Measurements from ENCODE around the gene METAP1.
"Not testable (repeated sequence)": the region's sequence is repeated elsewhere in the genome, so short reads cannot be mapped to it uniquely, and the experiment has no call there.

The METAP1 gene
- 37.7 to 53.1 (median 41.7) reads per million in 4 donors for total RNA-seq

DNA sequence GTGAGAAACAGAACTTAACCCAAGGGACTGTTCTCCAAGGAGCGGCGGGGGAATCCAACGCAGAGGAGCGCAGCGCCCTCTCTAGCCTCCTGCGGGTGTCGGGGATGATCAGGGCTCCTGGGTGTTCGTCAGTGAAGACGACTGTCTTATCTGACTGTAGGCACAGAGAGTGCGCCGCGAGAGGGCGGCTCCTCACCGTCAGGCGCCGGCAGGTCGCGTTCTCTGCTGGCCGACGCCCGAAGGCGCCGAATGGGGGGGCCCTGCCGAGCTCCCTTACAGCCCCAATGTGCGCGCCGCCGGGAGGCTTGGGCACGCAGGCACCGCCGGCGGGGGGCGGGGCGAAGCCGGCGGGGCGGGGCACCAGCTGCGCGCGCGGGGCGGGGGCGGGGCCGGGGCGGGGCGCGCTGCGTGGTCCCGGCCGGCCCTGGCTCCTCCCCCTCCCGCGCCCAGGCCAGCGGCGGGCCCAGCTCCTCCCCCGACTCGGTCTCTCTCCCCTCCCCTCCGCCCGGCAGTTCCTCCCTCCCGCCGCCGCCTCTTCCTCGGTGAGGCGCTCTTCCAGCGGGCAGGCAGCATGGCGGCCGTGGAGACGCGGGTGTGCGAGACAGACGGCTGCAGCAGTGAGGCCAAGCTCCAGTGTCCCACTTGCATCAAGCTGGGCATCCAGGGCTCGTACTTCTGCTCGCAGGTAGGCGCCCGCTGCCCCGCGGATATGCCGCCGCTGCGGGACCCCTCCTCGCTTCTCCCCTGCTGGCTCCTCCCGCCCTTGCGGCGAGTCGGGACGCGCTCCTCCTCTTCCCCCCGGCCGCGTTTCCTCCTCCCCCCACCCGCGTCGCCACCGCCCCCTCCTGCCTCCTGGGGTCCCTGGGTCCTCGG is at the start of gene METAP1:
METAP1 (plus strand) TSS at position 539 of the 873 bp plus-strand sequence; CDS start at position 572, 33 bp downstream.
- DNase-seq: peak; percentile 93 to 98 (median 95)

DNA sequence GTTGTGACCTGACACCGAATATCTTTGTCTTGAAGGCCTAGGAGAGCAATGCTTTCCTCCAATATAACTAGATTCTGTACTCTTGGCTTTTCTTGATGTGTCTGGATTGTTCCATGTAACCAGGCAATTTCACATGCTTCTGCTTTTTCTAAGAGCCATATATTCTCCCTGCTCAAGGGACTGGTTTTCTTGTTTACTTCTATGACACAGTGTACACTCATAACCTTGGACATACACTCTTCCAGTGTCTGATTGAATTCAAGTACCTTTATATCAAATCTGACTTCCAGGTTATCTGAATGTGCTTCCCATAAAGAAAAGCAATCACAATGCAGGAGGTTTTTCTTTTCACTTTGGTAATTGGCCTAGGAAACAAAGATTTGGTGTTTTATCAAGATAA is 49.2 kb upstream of the METAP1 start:
- no peak for DNase-seq

DNA sequence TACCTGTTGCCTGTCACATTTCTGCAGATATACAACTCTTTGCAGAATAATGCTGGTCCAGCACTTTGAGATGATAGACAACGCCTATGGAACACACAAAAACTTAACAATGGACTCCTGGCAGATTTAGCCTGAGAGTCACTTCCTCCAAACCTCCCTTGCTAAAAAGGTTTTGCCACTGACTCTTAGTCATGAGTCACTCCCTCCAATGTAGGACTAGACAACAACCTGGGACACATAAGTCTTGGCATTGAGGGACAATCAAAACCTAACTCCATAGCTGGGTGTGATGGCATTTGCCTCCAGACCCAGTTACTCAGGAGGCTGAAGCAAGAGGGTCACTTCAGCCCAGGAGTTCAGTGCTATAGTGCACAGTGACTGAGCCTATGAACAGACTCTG is 44.6 kb upstream of the METAP1 start:
- DNase-seq: no peak

DNA sequence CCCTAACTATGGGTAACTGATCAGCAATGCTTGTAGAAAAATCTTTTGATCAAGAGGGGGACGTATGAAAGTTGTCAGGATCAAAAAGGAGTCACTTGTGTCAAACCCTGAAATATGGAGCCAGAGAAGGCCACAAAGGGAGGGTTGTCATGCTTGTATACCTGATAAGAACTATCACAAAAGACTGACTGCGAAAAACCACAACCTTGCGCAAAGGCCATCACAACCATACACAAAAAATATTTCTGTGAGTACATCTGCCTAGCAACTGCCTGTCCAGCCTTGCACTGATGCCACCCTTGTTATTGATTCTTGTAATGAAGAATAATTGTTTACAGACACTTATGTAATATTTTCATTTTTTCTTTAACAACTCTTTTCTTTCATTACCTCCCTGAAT is 43.8 kb upstream of the METAP1 start:
- DNase-seq: no peak

DNA sequence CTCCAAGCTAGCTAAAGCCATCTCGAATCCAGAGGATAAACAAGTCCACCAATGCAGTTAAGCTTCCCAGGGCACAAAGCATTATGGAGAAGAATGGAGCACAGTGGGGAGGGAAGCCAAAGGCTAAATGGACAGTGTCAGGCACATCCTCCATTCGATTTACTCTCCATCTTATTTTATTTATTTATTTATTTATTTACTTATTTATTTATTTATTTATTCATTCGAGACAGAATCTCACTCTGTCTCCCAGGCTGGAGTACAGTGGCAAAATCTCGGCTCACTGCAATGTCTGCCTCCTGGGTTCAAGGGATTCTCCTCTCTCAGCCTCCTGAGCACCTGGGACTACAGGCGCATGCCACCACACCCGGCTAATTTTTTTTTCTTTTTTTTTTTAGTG is 40.3 kb upstream of the METAP1 start:
- no peak for DNase-seq

DNA sequence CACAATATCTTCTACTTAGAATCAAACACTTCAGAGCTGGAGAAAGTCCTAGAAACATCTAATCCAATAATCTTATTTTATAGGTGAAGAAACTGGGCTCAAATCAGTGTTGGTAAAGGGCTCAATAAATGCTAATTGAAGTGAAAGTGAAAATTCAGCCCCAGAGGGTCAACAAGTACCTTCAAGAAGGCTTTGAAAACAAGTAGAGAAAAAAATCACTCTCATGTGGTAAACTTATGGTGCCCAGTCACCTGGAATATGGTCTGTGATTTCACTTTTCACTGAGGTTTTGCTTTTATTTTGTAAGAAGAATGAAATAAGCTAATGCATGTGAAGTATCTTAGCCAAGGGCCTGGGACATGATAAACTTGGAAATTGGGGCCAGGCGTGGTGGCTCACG is 37.5 kb upstream of the METAP1 start:
- DNase-seq: no peak

DNA sequence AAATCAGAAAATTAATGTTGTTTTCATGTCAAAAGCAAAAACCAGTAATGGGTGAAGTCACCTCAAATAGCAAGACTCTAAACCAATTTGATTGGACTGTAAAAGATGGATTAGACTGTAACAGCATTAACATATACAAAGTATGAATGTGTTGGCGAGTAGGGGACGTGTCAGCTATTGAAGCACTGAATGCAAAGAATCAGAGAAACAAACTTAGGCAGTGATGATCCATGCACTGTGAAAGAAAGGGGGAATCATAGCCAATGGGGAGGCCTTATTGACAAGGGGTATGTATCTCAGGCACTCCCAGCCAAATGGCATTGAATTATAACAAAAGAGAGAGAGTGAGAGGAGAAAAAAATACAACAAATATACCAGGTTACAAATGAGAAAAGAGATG is 36.1 kb upstream of the METAP1 start:
- DNase-seq: no peak

DNA sequence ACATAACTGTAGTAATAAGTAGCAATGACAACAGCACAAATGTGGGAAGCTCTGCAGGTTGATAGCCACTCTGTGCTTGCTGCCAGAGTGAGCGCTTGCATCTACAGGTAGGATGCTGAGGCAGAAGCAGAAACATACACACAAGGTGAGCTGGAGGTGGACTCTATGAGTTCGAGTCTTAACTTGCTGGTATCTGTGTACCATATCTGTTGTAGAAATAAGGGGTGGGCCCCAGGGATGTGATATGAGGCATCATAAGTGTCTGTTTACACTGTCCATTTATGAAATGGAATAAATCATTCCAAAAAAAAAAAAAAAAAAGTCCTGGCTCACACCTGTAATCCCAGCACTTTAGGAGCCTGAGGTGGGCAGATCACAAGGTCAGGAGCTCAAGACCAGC is 33.8 kb upstream of the METAP1 start:
- DNase-seq: no peak

DNA sequence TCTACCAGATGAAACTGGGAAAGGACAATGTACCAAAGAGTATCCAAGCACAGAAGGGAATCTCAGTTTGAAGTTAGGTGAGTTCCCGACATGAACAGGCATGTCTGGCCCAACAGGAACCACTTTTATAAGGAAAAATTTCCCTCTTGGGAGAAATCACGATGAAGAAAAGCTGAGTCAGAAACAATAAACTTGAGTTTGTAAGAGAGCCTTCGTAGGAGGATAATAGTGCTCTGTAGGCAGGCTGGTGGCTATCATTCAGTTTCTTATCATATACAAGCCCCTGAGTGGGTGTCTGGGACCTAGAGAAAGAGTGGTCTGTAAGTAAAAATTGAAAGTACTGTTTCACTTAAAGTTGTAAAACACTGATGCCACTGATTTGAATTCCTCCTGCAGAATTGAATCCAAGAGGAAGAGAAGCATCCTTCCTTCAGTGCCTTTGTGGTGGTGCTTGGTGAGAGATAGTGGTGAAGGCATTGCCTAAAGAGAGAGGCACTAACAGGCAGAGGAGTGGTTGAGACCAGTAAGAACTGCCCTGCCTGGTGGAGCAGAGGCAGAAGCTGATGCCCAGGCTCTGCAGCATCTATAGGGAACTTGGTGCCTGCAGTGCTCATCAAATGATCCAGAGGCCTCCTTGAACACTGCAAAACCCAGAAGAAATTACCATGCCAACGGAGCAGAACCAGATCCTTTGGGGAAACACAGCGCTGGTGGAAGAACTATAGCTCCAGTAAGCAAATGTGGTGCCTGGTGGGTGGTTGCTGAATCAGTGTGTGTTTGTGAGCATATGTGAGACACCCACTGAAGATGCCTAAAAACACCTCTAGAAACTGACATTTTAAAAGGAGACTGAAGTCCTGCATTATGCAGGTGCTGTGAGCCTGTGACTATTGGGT is 31.7 kb upstream of the METAP1 start:
- no peak for DNase-seq

DNA sequence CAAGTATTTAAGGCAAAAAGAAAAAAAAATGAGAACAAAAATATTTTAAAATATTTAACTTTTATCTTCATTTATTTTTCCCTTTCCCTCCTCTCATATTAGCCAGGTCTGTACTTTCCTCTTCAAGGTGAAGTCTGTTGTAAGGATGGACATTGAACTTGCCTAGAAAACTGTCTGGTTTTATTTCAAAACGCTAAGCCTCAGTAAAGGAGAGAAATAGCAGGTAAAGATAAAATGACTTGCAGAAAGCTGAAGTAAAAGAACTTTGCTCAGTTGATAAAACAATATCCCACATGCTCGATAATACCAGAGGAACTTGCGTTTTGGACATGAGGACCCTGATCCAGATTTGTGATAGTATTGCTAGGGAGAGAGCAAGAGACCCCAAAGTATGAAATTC is 28.6 kb upstream of the METAP1 start:
- no peak for DNase-seq

DNA sequence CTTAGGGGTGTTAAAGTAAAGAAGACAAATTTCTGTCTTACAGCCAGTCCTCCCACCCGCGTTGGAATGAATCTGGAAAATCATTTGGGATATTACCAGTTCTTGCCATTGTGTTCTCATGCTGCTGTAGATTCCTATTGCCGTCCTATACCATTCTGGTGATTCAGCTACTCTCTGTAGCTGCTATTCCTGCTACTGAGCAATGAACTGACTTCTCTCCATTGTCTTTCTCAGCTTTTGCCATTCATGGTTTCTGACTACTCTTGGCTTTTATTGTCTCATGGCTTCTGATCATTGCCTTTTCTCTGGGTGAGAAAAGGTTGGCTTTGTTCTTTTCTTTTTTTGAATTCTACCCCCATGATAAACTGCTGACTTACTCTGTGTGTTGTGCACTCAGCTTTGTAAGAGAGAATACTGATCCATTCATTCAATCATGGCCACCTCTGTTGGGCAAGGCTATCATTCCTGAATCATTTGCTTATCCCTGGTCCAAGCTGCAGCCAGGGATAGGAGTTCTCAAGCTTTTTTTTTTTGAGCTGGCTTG is 27.7 kb upstream of the METAP1 start:
- no peak for DNase-seq

DNA sequence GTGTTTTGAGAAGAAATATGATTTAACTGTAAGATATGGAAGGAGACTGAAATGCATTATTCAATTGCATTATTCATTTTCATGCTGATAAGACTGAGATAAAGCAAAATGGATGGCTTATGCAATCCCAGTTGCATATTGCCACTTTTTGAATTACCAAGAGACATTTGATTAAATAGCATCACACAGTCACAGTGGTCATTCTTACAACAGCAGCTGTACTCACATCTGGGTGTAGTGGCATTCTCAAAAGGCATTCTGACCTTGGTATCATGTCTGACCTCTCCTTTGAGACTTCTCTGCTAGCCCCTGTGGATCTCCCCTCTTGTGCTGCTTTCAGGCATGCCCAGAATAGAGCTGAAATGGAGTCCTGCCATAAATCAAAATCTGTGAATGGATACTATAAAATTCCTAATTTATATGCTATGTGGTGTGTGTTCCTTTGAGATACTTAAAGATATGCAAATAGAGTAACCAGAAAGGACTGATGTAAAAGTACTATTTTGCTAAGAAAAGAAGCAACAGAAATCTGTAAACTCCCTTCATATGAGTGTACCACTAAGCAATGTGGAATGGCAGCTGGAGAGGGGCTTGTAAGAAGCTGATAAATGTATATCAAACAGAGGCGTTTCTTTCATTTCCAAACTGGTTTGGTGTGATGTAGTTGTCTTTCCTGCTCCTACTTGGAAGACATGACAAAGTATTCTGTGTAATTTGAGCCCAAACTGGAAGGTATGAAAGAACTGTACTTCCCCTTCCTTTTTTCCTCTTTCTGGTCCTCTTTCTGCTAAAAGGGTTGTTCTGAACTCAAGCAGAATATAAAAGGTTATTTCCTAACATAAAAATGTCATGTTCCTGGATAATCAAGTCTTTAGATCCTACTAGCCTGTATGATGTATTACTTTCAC is 25.4 kb upstream of the METAP1 start:
- no peak for DNase-seq

DNA sequence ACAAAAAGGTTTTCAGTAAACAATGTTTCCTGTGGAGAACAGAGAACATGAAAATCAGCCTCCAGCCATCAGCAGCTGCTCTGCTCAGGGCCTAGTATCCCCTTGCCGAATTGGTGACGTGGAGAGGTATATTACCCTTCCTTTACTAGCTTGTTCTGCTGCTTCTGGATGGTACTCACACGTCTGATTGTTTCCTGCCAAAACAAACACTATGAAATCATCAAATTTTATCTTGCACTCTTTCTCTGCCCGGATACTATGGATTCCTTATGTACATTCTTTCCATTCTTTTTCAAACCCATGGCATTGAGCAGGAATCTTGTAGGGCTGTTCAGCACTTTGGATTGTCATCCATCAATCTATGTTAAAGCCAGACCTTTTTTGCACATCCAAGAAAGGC is 18.8 kb upstream of the METAP1 start:
- DNase-seq: no peak

DNA sequence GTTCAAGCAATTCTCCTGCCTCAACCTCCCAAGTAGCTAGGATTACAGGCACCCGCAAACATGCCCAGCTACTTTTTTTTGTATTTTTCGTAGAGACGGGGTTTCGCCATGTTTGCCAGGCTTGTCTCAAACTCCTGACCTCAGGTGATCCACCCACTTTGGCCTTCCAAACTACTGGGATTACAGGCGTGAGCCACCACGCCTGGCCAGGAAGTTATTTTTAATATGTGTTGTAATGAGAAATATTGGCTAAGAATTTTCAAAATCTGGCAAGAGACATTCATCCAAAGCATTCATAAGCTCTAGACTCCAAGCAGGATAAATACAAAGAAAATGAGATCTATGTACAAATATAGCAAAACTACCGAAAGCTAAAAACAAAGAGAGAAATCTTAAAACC is 18.0 kb upstream of the METAP1 start:
- no peak for DNase-seq

DNA sequence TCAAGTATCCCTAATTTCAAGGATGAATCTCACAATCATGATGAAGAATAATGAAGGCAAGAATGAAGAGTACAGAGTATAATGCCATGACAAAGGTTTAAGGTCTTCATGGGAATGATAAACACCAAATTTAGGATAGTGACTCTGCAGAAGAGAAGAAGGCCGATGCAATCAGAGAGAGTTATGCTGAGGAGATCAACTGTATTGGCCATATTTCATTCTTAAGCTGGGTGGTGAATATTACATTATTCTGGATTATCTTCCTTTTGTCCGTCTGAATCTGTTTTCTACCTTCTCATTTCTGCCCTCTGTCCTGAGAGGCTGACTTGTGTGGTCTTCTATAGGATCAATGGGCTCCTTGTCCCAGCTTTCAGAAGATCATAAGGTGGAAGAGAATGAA is 7.8 kb upstream of the METAP1 start:
- no peak for DNase-seq

DNA sequence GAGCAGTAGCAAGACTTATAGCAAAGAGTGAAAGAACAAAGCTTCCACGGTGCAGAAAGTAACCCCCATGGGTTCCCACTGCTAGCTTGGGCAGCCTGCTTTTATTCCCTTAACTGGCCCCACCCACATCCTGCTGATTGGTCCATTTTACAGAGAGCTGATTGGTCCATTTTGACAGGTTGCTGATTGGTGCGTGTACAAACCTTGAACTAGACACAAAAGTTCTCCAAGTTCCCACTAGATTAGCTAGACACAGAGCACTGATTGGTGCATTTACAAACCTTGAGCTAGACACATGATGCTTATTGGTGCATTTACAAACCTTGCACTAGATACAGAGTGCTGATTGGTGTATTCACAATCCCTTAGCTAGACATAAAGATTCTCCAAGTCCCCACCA is 2.7 kb upstream of the METAP1 start:
- not testable (repeated sequence) for DNase-seq

DNA sequence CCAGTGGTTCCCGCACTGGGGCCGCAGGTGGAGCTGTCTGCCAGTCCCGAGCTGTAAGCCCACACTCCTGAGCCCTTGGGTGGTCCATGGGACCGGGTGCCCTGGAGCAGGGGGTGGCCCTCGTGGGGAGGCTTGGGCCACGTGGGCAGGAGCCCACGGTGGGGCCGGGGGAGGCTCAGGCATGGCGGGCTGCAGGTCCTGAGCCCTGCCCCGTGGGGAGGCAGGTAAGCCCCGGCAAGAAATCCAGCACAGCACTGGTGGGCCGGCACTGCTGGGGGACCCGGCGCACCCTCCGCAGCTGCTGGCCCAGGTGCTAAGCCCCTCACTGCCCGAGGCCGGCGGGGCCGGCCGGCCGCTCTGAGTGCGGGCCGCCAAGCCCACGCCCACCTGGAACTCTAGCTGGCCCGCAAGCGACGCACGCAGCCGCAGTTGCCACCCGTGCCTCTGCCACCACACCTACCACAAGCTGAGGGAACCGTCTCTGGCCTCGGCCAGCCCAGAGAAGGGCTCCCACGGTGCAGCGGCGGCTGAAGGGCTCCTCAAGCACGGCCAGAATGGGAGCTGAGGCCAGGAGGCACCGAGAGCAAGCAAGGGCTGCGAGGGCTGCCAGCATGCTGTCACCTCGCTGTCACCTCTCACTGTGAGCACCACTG is 2.0 kb upstream of the METAP1 start:
- no peak for DNase-seq

DNA sequence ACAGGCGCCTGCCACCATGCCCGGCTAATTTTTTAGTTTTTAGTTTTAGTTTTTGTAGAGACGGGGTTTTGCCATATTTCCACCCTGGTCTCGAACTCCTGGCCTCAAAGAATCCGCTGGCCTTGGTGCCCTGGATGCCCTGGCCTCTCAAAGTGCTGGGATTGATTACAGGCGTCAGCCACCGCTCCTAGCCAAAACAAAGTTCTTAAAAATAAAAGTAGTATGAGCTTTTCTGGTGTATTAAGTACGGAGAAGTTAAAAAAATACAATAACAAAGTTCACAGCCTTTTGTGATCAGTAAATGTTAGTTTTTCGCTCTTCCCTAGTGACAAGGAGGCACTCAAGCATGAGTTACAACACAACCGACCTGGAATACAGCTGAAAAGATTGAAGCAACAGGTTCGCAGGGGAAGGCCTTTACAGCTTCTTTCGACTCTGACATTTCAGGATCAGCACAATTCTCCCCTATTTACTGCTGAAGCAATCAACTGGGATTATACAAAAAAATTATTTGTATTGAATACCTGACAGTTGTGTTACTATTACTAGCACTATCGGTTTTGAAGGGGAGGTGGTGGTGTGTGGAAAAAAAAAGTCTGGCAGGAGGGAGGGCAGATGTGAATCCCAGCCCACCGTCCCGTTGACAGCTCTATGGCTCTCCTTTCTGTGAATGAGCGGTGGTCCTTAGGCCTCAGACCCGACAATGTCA is 893 bp upstream of the METAP1 start:
- DNase-seq: no peak

DNA sequence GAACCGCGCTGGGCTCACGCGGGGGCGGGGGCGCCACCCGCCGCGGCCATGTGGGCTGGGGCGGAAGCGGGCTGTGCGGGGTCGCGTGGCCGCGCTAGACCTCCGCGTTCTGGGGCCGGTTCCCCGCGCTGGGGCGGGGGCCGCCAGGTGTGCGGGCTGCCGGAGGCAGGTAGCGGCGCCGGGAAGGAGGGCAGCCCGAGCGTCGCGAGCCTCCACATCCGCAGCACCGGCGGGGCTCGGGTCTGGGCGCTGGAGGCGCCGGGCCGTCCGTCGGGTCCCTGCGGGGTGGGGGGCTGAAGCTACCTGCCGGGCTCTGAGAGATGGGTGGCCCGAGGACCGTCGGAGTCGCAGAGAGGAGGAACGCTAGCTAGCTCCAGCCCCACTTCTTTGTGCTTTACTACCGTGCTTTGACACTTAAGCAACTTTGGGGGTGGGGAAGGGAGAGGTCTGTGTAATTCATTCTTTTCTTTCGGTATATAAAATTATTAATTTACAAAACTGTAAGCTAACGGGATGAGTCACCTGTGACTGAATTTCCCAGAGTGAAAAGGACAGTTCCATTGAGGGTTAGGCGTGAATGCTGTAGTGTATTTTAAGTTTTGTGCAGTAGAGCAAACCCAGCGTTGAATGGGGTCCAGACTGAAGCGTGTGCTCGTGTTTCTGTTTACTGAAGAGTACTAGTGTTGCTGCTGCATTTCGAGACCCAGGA is 689 bp downstream of the METAP1 start:
- no peak for DNase-seq

DNA sequence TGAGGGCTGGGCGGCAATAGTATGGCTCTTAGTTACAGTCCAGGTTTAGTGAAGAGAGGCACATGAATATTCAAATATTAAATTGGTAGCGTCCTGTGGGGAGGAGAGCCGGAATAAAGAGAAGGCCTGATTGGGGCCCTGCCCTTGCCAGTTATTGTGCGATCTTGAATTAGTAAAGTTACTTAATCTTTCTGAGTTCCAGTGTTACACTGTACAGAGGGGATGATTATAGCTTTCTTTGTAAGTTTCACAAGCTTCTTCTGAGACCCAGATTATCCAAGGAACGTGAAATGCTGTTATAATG is 1.2 kb downstream of the METAP1 start:
- no peak for DNase-seq

DNA sequence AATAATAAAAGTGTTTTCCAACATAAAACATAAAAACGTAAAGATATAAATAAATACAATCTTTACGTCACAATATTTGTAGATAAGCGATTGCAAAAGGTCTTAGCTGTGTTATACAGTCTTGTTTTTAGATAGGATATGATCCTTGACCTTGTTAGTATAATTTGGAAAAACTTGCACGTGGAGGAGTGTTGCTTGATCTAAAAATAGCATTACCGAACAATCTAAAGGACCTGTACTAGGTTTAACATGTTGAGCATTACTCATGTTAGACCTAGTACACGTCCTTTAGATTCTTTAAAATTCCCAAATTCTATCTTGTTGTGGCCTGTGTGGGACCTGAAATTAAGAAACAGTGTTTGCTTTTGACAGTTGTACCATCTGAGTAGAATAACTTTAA is 1.6 kb downstream of the METAP1 start:
- no peak for DNase-seq
